Smooth muscle cell (in vitro differentiated cells): ENCODE measurements around the gene STAM. TPM values are rescaled to one million over a fixed set of nuclear protein-coding genes. Genes with fewer than 3 reads are reported as not detected.

Source experiments
- DNase-seq: peaks from one replicate; lab custom pipeline; 2025; ENCODE audit not compliant: unreplicated experiment; lab: John Stamatoyannopoulos, UW
- H2AFZ ChIP-seq: fragments of 200-600 bp; sonication (generic); 2 replicates; pipeline ENCODE4 v1.6.0; 2016; ENCODE audit warnings: antibody characterized with exemption, low read depth, mild to moderate bottlenecking
- H3F3A ChIP-seq: fragments of 200-600 bp; sonication (generic); 2 replicates; pipeline ENCODE4 v1.6.0; 2017; ENCODE audit warnings: antibody characterized with exemption, low read depth
- H3K27ac ChIP-seq: fragments of 200-600 bp; sonication (generic); 2 replicates; pipeline ENCODE4 v1.5.1; 2016; ENCODE audit warnings: low read depth, mild to moderate bottlenecking
- H3K27me3 ChIP-seq: fragments of 200-600 bp; sonication (generic); 2 replicates; pipeline ENCODE4 v1.6.1; 2016; ENCODE audit warnings: low read depth, mild to moderate bottlenecking
- H3K36me3 ChIP-seq: fragments of 200-600 bp; sonication (generic); 2 replicates; pipeline ENCODE4 v1.5.1; 2016; ENCODE audit warnings: low read depth
- H3K4me1 ChIP-seq: fragments of 200-600 bp; sonication (generic); 2 replicates; pipeline ENCODE4 v1.5.1; 2016; ENCODE audit warnings: low read depth
- H3K4me2 ChIP-seq: fragments of 200-600 bp; sonication (generic); 2 replicates; pipeline ENCODE4 v1.6.0; 2016; ENCODE audit warnings: mild to moderate bottlenecking
- H3K4me3 ChIP-seq: fragments of 200-600 bp; sonication (generic); 2 replicates; pipeline ENCODE4 v1.5.1; 2016; ENCODE audit warnings: mild to moderate bottlenecking
- H3K79me2 ChIP-seq: fragments of 200-600 bp; sonication (generic); 2 replicates; pipeline ENCODE4 v1.6.0; 2016; ENCODE audit warnings: low read depth, mild to moderate bottlenecking
- H3K9ac ChIP-seq: fragments of 200-600 bp; sonication (generic); 2 replicates; pipeline ENCODE4 v1.6.0; 2016; ENCODE audit warnings: low read depth
- H3K9me3 ChIP-seq: fragments of 200-600 bp; sonication (generic); replicated peaks from 2 replicates; pipeline ENCODE4 v1.5.1; 2016; ENCODE audit warnings: low read depth
- H4K20me1 ChIP-seq: fragments of 200-600 bp; sonication (generic); 2 replicates; pipeline ENCODE4 v1.6.0; 2016; ENCODE audit warnings: low read depth
- WGBS: methylation state at CpG from one replicate; pipeline ENCODE4 v1.1.7; 2016; ENCODE audit warnings: low lambda C conversion rate; 5-methylcytosine and 5-hydroxymethylcytosine counted together
- polyA plus RNA-seq: library from polyadenylated mRNA; unstranded; fragments of >200 nt; fragmentation: Nextera tagmentation; extraction: Ambion mirVana; gene quantifications from 2 replicates; pipeline ENCODE4 v1.2.1, GENCODE V29; 2016
- total RNA-seq: library from RNA; depleted of rRNA; stranded (reverse); fragments of >200 nt; gene quantifications from 2 replicates; pipeline ENCODE4 v1.2.3, GENCODE V29; 2014
- TF ChIP-seq, protein P1 (sequence below): fragments of 200-600 bp; sonication (generic); IDR thresholded peaks from 2 replicates; pipeline ENCODE4 v1.5.1; 2017; ENCODE audit warnings: borderline replicate concordance, mild to moderate bottlenecking, antibody characterized with exemption; ENCODE audit not compliant: insufficient read depth, poor library complexity, severe bottlenecking

Gene STAM
- total and polyA plus RNA-seq, 2 experiments from 2014 or later: 16.0 to 30.2 TPM

GRCh38 chr10:17710181-17710580 is 66.2 kb downstream of the STAM start:
- no peak overlapping the region for H3K9ac ChIP-seq
- no peak overlapping the region for H3K4me3 ChIP-seq
- H4K20me1 ChIP-seq: peaks cover 11% of the 10 kb centered on the region
- H3F3A ChIP-seq: no peaks in the 10 kb centered on the region
- H3K36me3 ChIP-seq: peaks cover 9% of the 10 kb centered on the region
- 92% methylated on average over 4 of the region's 4 CpGs for WGBS
- H3K9me3 ChIP-seq: no peaks in the 10 kb centered on the region
- TF ChIP-seq, protein P1, sequence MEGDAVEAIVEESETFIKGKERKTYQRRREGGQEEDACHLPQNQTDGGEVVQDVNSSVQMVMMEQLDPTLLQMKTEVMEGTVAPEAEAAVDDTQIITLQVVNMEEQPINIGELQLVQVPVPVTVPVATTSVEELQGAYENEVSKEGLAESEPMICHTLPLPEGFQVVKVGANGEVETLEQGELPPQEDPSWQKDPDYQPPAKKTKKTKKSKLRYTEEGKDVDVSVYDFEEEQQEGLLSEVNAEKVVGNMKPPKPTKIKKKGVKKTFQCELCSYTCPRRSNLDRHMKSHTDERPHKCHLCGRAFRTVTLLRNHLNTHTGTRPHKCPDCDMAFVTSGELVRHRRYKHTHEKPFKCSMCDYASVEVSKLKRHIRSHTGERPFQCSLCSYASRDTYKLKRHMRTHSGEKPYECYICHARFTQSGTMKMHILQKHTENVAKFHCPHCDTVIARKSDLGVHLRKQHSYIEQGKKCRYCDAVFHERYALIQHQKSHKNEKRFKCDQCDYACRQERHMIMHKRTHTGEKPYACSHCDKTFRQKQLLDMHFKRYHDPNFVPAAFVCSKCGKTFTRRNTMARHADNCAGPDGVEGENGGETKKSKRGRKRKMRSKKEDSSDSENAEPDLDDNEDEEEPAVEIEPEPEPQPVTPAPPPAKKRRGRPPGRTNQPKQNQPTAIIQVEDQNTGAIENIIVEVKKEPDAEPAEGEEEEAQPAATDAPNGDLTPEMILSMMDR: no peak
- no peaks in the 10 kb centered on the region for H3K79me2 ChIP-seq
- no peak overlapping the region for H2AFZ ChIP-seq
- no peaks in the 10 kb centered on the region for H3K27me3 ChIP-seq
- DNase-seq: no peak
- H3K4me1 ChIP-seq: no peaks in the 10 kb centered on the region
- no peak overlapping the region for H3K4me2 ChIP-seq
- H3K27ac ChIP-seq: no peak overlapping the region

- DNase-seq: no peak
- Histone ChIP-seq H3K9me3 (no peaks in the 10 kb centered on the region), H2AFZ (no peak overlapping the region), H3K79me2 (no peaks in the 10 kb centered on the region), H3K9ac (no peak overlapping the region), H3K27me3 (no peaks in the 10 kb centered on the region), H3K4me3 (no peak overlapping the region), H3K4me1 (no peaks in the 10 kb centered on the region), H3K4me2 (no peak overlapping the region), H3K27ac (no peak overlapping the region), H4K20me1 (peaks cover 11% of the 10 kb centered on the region), H3K36me3 (peaks cover 13% of the 10 kb centered on the region), H3F3A (no peaks in the 10 kb centered on the region)
- TF ChIP-seq, protein P1: no peak
- 98% methylated on average over 5 of the region's 5 CpGs for WGBS
These were observed 68.1 kb downstream of the STAM start for GRCh38 chr10:17712053-17712452.

- no peak overlapping the region for H3K4me2 ChIP-seq
- 96% methylated on average over 18 of the region's 18 CpGs for WGBS
- no peaks in the 10 kb centered on the region for H3K79me2 ChIP-seq
- TF ChIP-seq, protein P1: no peak
- no peaks in the 10 kb centered on the region for H3F3A ChIP-seq
- no peaks in the 10 kb centered on the region for H3K27me3 ChIP-seq
- DNase-seq: no peak
- H2AFZ ChIP-seq: no peak overlapping the region
- H3K9ac ChIP-seq: no peak overlapping the region
- H3K9me3 ChIP-seq: no peaks in the 10 kb centered on the region
- no peak overlapping the region for H3K4me3 ChIP-seq
- H3K27ac ChIP-seq: no peak overlapping the region
- peaks cover 13% of the 10 kb centered on the region for H3K36me3 ChIP-seq
- no peaks in the 10 kb centered on the region for H3K4me1 ChIP-seq
- H4K20me1 ChIP-seq: peaks cover 11% of the 10 kb centered on the region
These were observed 68.9 kb downstream of the STAM start for GRCh38 chr10:17712717-17713471.

DNA sequence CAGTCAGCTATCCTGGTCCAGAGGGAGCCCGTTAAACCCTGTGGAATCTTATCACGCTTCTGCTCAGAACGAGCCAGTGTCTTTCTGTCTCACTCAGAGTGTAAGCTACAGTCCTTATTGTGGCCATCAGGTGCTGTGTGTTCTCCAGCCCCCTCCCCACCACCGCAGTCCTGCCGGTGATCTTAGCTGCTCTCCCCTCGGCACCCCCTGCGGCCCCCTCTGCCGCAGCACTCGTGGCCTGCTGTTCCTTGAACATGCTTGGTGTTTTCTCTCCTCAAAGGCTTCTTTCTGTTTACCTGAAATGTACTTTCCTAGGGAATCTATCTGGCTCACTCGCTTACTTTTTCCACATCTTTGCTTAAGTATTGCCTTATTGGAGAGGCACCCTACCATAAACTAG is 69.8 kb downstream of the STAM start:
- no peak overlapping the region for H3K4me3 ChIP-seq
- H3K4me1 ChIP-seq: no peaks in the 10 kb centered on the region
- H3K27me3 ChIP-seq: no peaks in the 10 kb centered on the region
- TF ChIP-seq, protein P1: no peak
- no peaks in the 10 kb centered on the region for H3F3A ChIP-seq
- H3K79me2 ChIP-seq: no peaks in the 10 kb centered on the region
- no peak for DNase-seq
- H3K27ac ChIP-seq: no peak overlapping the region
- no peak overlapping the region for H2AFZ ChIP-seq
- no peak overlapping the region for H3K9ac ChIP-seq
- H3K36me3 ChIP-seq: peaks cover 13% of the 10 kb centered on the region
- H3K4me2 ChIP-seq: no peak overlapping the region
- WGBS: 91% methylated on average over 10 of the region's 10 CpGs
- H4K20me1 ChIP-seq: peaks cover 7% of the 10 kb centered on the region
- H3K9me3 ChIP-seq: no peaks in the 10 kb centered on the region
